GM12801 (cell line): ENCODE measurements around the gene HMG20A.

Experiments
- TF ChIP-seq, protein P1 (sequence below): IDR thresholded peaks from one replicate; pipeline ENCODE4 v1.5.1; 2011; ENCODE audit warnings: control low read depth; ENCODE audit not compliant: insufficient read length; ENCODE audit errors: extremely low read depth

Gene HMG20A

DNA sequence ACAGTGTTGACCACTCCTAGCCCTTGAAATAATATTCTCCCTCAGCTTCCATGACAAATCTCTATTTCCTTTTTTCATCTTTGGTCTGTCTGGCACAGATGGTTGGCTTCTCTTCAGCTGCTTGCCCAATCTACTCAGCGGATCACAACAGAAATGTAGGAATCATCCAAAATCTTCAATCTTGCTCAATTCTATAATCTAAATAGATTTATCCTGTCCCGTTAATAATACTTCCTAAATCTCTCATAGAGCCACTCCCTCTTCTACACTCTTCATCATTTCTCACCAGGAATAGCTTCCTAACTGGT, 4.6 kb upstream of the HMG20A start:
- TF ChIP-seq, protein P1, sequence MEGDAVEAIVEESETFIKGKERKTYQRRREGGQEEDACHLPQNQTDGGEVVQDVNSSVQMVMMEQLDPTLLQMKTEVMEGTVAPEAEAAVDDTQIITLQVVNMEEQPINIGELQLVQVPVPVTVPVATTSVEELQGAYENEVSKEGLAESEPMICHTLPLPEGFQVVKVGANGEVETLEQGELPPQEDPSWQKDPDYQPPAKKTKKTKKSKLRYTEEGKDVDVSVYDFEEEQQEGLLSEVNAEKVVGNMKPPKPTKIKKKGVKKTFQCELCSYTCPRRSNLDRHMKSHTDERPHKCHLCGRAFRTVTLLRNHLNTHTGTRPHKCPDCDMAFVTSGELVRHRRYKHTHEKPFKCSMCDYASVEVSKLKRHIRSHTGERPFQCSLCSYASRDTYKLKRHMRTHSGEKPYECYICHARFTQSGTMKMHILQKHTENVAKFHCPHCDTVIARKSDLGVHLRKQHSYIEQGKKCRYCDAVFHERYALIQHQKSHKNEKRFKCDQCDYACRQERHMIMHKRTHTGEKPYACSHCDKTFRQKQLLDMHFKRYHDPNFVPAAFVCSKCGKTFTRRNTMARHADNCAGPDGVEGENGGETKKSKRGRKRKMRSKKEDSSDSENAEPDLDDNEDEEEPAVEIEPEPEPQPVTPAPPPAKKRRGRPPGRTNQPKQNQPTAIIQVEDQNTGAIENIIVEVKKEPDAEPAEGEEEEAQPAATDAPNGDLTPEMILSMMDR, result no peak

DNA sequence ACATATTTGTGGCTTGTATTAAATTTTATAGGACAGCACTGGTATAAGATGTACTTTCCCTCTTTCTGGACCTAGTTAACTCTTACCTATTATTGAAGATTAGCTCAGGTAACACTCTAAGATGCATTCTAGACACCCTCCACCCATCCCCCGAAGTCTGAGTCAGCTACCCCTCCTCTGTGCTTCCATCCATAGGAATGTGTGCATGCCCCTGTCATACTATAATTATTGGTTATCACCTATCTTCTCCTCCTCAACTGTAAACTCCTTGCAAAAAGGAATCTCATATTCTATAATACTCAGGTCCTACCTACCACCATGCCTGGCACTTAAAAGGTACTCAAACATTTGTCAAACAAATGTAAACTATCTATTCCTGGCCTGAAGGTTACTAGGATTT, 3.7 kb upstream of the HMG20A start:
- TF ChIP-seq, protein P1, result no peak

DNA sequence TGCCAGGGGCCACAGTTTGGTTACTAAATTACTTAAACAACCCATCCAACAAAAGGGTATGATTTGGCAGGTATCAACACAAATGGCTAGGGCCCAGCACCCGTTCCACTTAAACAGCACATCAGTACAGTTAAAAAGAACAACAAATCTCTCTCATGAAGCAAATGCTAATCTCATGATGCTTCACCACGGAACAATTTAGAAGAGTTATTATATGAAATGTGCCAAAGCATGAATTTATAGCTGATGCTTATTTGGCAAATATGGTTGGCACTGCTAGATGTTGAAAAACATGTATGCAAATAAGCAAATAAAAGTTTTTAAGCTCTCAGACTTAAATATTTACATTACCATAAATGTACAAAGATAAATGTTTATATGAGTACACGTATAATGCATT, 3.1 kb upstream of the HMG20A start:
- TF ChIP-seq, protein P1, result no peak

DNA sequence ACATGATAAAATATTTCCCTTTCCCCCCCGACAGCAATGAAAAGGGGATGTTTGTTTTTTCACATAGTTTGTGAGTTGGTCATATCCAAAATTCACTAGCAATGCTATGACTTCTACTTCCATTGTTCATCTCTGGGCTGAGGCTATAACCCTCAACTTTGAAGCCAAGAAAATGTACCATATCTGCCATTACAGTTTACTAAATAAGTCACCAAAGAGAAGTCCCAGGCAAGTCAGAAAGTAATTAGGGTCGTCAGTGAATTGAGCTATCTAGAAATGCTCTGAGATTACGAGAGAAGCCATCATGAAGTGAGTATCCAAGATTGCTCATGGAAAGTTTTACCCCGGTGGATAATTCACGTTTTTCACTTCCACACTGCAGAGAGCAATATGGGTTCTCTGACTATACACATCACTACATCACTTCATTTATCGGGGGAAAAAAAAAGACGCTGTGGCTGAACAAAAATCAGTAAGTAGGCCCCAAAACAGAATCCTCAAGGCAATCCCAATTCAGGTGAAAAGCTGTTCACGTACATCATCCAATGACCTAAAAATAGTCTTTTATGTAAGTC, 2.2 kb upstream of the HMG20A start:
- TF ChIP-seq, protein P1, result no peak

DNA sequence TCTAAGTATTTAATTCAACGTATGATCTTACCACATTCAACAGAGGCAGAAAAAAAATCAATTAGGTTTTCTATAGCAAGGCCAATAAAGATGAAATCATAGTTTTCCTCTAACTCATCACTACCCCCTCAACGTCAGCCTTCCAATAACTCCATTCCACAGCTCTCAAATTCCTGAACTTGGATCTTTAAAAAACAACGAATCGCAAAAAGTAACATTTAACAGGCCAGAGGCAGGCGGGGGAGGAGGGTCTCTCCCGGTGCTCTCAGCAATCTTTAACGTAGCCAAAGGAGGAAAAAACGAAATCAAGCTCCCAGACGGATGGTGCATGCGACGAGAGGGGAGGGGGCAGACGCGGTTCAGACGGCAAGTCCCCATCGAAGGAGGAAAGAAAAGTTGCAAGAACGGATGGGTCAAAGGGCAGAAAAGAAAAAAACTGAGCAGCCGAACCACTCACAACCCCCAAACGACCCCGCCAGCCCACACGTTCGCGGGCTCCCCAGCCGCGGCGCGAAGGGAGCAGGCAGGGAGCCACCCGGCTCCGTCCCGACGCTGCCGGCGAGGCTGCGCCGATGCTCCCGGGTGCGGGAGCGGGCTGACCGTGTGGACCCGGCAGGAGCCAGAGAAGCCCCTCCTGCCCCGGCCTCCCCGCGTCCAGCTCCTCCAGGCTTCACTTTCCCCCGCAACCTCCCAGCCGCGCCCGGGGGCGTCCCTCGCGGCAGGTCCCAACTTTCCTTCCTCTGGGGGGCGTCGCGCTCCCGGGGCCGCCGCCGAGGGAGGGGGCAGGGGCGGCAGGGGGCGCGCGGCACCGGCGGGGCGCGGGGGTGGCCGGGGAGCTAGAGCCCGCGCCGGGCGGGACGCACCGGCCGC, 1.5 kb upstream of the HMG20A start:
- TF ChIP-seq, protein P1, result no peak

DNA sequence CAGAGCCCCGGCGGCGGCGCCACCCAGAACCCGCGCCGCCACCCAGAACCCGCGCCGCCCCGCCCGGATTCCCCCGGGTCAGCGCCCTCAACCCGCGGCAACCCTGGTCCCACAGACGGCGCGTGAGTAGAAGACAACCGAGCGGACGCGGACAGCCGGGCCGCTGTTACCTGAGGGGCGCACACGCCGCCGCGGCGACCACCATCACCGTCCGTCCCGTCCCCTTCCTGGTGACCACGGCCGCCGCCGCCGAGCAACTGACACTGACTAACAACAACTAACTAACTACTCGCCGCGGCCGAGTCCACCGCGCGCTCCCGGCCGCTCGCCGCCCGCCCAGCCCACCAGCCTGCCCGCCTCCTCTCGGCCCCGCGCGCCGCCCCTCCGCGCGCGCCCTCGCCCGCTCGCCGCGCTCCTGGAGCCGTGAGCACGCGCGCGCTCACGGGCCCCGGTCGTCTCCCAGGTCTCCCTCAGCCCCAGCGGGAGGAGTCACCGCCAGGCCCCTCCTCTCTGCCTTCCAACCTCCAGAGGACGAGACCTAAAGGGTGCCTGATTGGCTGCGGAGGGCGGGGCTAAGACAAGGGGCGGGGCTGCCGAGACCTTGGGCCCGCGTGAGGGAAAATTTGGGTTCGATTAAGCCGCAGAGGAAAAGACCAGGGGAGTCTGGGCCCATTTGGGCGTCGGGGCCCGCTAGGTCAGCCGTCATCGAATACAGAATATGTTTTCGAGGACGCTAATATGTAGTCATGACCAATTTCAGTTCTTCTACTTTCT, 665 bp upstream of the HMG20A start, which contains the start of gene PEAK1:
TSS of gene PEAK1 (minus strand) at position 269 of the 774 bp plus-strand sequence. CDS start 238,178 bp downstream, outside the sequence.
- TF ChIP-seq, protein P1, result no peak

DNA sequence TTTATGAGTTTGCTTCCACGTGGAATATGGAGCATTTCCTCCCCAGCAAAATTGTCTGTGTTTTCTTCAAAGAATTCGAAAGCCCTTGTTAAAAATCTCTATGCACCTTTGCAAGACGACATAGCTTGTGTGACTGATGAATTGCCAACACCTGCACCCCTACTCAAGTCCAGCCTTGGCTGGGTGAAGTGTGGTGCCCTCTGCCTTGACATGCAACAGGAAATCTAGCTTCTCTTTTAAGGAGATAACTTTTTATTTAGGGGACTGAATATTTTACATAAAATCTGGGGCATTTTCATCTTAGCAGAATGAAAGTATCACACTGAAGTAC, 647 bp downstream of the HMG20A start:
- TF ChIP-seq, protein P1, result no peak
